Heart left ventricle (tissue), 13 donors: ENCODE measurements around the gene ARAP3.

ENCODE experiments used
- CTCF ChIP-seq, 12 donors: fragments of 200-600 bp; sonication (generic) in 4 of 12; IDR thresholded peaks; one replicate each; pipeline versions ENCODE4 v1.5.0 to v1.8.0; 2018 to 2022; ENCODE audit warnings: antibody characterized with exemption in 12 of 12, mild to moderate bottlenecking in 5 of 12
- POLR2A ChIP-seq, 2 donors: fragments of 450-650 bp; IDR thresholded peaks; one replicate each; pipeline ENCODE4 v1.6.1; 2017; ENCODE audit warnings: antibody characterized with exemption in 2 of 2, mild to moderate bottlenecking in 2 of 2, moderate library complexity in 2 of 2
- donor health status: ischemic (EF 13 %, LVEDD 7.1; RV severe dilation, severe dysfunction).
- donor health status: DM: no; HTN: yes; CAD: no.
- donor health status: DM: no; HTN: no; CAD: no.
- donor health status: ischemic (EF 25% LVEDD 6.9; RV normal size, moderate dysfunction).
- donor health status: ischemic (EF 25% LVEDD 5.7; RV mildly dilated, moderate dysfunction).
- donor health status: ischemic (EF 35%, LVEDD 5.7; RV mildly dilated, moderate dysfunction).
- donor health status: nonischemic (EF 11% LVEDD 7.7; RV severe dilation, severe dysfunction).
- donor health status: DM: yes; HTN: yes; CAD: no.
- donor health status: PGD.
- donor health status: ischemic (EF 29% LVEDD 5.4; RV normal size, mild dysfunction).
- donor health status: nonischemic (EF 23%, LVEDD 6.1; RV moderate dilation, normal function).

DNA sequence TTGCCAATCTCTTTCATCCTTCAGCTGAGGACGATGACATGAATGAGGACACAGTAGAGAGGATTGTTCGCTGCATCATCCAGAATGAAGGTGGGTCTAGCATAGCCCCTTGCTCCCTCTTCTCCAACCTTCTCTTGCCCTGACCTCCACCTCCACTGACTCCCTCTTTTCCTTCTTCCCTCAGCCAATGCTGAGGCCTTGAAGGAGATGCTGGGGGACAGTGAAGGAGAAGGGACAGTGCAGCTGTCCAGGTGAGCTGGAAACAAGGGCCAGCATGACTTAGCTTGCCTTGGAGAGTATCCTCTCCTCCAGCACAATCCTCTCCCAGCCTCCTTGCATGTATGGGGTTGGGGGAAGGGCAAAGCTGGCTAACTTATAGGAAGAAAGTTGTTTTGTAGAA lies 43.3 kb downstream of the ARAP3 start:
- TF ChIP-seq CTCF (IDR thresholded peaks at IDR 0.05) (no peak), POLR2A (IDR thresholded peaks at IDR 0.05) (no peak)
